Trophoblast cell (in vitro differentiated cells and primary cell): ENCODE data around the gene CAD.

ENCODE experiments used
- DNase-seq, 2 donors: peaks; one replicate each; pipeline ENCODE4 v3.0.0-alpha.2; 2016
- H2AFZ ChIP-seq: 2 replicates; pipeline ENCODE4 v1.6.1; 2013; ENCODE audit warnings: low read length, moderate library complexity, mild to moderate bottlenecking; ENCODE audit not compliant: insufficient read depth, poor library complexity
- H2AK5ac ChIP-seq: 2 replicates; pipeline ENCODE4 v1.6.1; 2013; ENCODE audit warnings: mild to moderate bottlenecking, low read length
- H2BK120ac ChIP-seq: 2 replicates; pipeline ENCODE4 v1.6.1; 2013; ENCODE audit warnings: low read length, mild to moderate bottlenecking, moderate library complexity; ENCODE audit not compliant: insufficient read depth, poor library complexity
- H2BK12ac ChIP-seq: 2 replicates; pipeline ENCODE4 v1.6.1; 2013; ENCODE audit warnings: mild to moderate bottlenecking, low read length, moderate library complexity
- H2BK5ac ChIP-seq: 2 replicates; pipeline ENCODE4 v1.6.1; 2013; ENCODE audit warnings: low read length, low read depth, moderate library complexity, mild to moderate bottlenecking; ENCODE audit not compliant: poor library complexity
- H3K14ac ChIP-seq: 2 replicates; pipeline ENCODE4 v1.6.1; 2013; ENCODE audit warnings: mild to moderate bottlenecking, low read length
- H3K18ac ChIP-seq: 2 replicates; pipeline ENCODE4 v1.6.1; 2013; ENCODE audit warnings: mild to moderate bottlenecking, low read length
- H3K23ac ChIP-seq: 2 replicates; pipeline ENCODE4 v1.6.1; 2013; ENCODE audit warnings: low read length
- H3K27ac ChIP-seq: 2 replicates; pipeline ENCODE4 v1.5.1; 2013; ENCODE audit warnings: low read depth, mild to moderate bottlenecking, inconsistent platforms, low read length, moderate library complexity
- H3K27me3 ChIP-seq: 2 replicates; pipeline ENCODE4 v1.6.1; 2013; ENCODE audit warnings: inconsistent platforms, mild to moderate bottlenecking, low read length, moderate library complexity; ENCODE audit not compliant: insufficient read depth
- H3K36me3 ChIP-seq, 2 experiments: 1 replicate in 1 of 2; 2 replicates in 1 of 2; pipeline ENCODE4 v1.6.1; 2013; ENCODE audit warnings: low read length in 2 of 2, mild to moderate bottlenecking in 2 of 2, moderate library complexity in 1 of 2; ENCODE audit not compliant: insufficient read depth in 2 of 2, control insufficient read depth in 1 of 2
- H3K4ac ChIP-seq: 2 replicates; pipeline ENCODE4 v1.6.1; 2013; ENCODE audit warnings: low read depth, mild to moderate bottlenecking, low read length, moderate library complexity
- H3K4me1 ChIP-seq, 2 experiments: 1 replicate in 1 of 2; 2 replicates in 1 of 2; pipeline ENCODE4 v1.6.1; 2013; ENCODE audit warnings: low read length in 2 of 2, mild to moderate bottlenecking in 2 of 2, moderate library complexity in 1 of 2; ENCODE audit not compliant: insufficient read depth in 2 of 2, control insufficient read depth in 1 of 2
- H3K4me2 ChIP-seq: 2 replicates; pipeline ENCODE4 v1.6.1; 2013; ENCODE audit warnings: inconsistent platforms, mild to moderate bottlenecking, low read length, moderate library complexity
- H3K4me3 ChIP-seq: 2 replicates; pipeline ENCODE4 v1.5.1; 2013; ENCODE audit warnings: mild to moderate bottlenecking, low read depth, low read length, inconsistent platforms
- H3K79me1 ChIP-seq: one replicate; pipeline ENCODE4 v1.6.1; 2013; ENCODE audit warnings: low read length
- H3K79me2 ChIP-seq: 2 replicates; pipeline ENCODE4 v1.6.1; 2013; ENCODE audit warnings: low read length, mild to moderate bottlenecking; ENCODE audit not compliant: control insufficient read depth, insufficient read depth, poor library complexity
- H3K9ac ChIP-seq: 2 replicates; pipeline ENCODE4 v1.6.1; 2013; ENCODE audit warnings: mild to moderate bottlenecking, low read length
- H3K9me3 ChIP-seq: 2 replicates; pipeline ENCODE4 v1.6.1; 2013; ENCODE audit warnings: low read depth, mild to moderate bottlenecking, control low read depth, inconsistent platforms, low read length; ENCODE audit not compliant: insufficient read depth
- H4K12ac ChIP-seq: 2 replicates; pipeline ENCODE4 v1.6.1; 2013; ENCODE audit warnings: low read depth, mild to moderate bottlenecking, low read length, moderate library complexity
- H4K8ac ChIP-seq: 2 replicates; pipeline ENCODE4 v1.6.1; 2013; ENCODE audit warnings: low read depth, mild to moderate bottlenecking, low read length, moderate library complexity
- H4K91ac ChIP-seq: one replicate; pipeline ENCODE4 v1.6.1; 2013; ENCODE audit warnings: low read depth, mild to moderate bottlenecking, low read length, moderate library complexity
- WGBS: extraction: QIAGEN DNeasy Blood & Tissue Kit; methylation state at CpG from one replicate; pipeline ENCODE4 v1.1.7; 2013; ENCODE audit warnings: missing lambda C conversion rate; ENCODE audit not compliant: insufficient read length, insufficient coverage; ENCODE audit errors: extremely low coverage; 5-methylcytosine and 5-hydroxymethylcytosine counted together

CAD gene

GRCh38 chr2:27179344-27180000 lies 37.7 kb upstream of the CAD start:
- Histone ChIP-seq H3K18ac (no peak overlapping the region), H2BK120ac (no peak overlapping the region), H3K23ac (no peak overlapping the region), H3K4me3 (no peak overlapping the region), H3K14ac (no peak overlapping the region), H2AFZ (no peak overlapping the region), H4K12ac (no peak overlapping the region), H3K36me3 (no peaks in the 10 kb centered on the region), H3K79me1 (no peaks in the 10 kb centered on the region), H4K91ac (no peak overlapping the region), H3K9ac (no peak overlapping the region), H2BK5ac (no peak overlapping the region), H3K4ac (no peak overlapping the region), H3K27me3 (no peaks in the 10 kb centered on the region), H3K9me3 (no peaks in the 10 kb centered on the region), H2BK12ac (no peak overlapping the region), H3K27ac (no peak overlapping the region), H3K4me2 (no peak overlapping the region), H3K4me1 (peaks cover 0 to 1% of the 10 kb centered on the region in 2 experiments), H2AK5ac (no peak overlapping the region), H4K8ac (no peak overlapping the region), H3K79me2 (no peaks in the 10 kb centered on the region)
- DNase-seq: no peak
- no CpG with 5 or more reads among the region's 3 CpGs for WGBS

DNA sequence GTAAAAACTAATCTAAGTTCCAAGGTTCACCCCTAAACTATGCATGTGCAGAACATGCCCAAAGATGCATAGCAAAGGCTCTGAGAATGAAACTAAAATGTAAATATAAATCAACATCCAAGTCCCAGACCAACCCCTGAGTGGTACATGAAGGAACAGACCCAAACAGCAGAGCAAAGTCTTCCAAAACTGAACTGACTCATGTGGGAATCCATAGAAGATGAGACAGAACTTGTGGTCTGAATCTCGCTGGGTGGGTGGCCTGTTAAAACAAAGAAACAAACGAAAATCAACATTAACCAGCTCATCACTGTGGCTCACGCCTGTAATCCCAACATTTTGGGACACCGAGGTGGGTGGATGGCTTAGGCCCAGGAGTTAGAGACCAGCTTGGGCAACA lies 34.8 kb upstream of the CAD start:
- no peak overlapping the region for H3K18ac ChIP-seq
- no peaks in the 10 kb centered on the region for H3K79me1 ChIP-seq

GRCh38 chr2:27184115-27184514 lies 33.1 kb upstream of the CAD start:
- Histone ChIP-seq H3K9me3 (no peaks in the 10 kb centered on the region), H3K18ac (no peak overlapping the region), H2AK5ac (no peak overlapping the region), H3K9ac (no peak overlapping the region), H3K4me3 (no peak overlapping the region), H3K36me3 (no peaks in the 10 kb centered on the region), H2BK5ac (no peak overlapping the region), H3K4me1 (peaks cover 0 to 4% of the 10 kb centered on the region in 2 experiments), H2BK120ac (no peak overlapping the region), H3K79me1 (no peaks in the 10 kb centered on the region), H3K27me3 (no peaks in the 10 kb centered on the region), H4K8ac (no peak overlapping the region), H4K91ac (peak overlapping the region; percentile 72), H3K4ac (no peak overlapping the region), H3K27ac (no peak overlapping the region), H2AFZ (no peak overlapping the region), H4K12ac (no peak overlapping the region), H3K14ac (no peak overlapping the region), H3K4me2 (no peak overlapping the region), H2BK12ac (no peak overlapping the region), H3K79me2 (no peaks in the 10 kb centered on the region), H3K23ac (no peak overlapping the region)
- peak; percentile 26 to 63 for DNase-seq
- no CpG with 5 or more reads among the region's 4 CpGs for WGBS

More for the DNA sequence above, 34.8 kb upstream of the CAD start:
- no peak overlapping the region for H3K4me3 ChIP-seq
- H3K23ac ChIP-seq: no peak overlapping the region
- H2BK120ac ChIP-seq: no peak overlapping the region
- H2AFZ ChIP-seq: no peak overlapping the region
- WGBS: no CpG with 5 or more reads among the region's 4 CpGs
- H4K91ac ChIP-seq: no peak overlapping the region
- no peak overlapping the region for H4K12ac ChIP-seq
- peaks cover 0 to 4% of the 10 kb centered on the region in 2 experiments for H3K4me1 ChIP-seq
- H4K8ac ChIP-seq: no peak overlapping the region
- H3K9ac ChIP-seq: no peak overlapping the region
- no peaks in the 10 kb centered on the region for H3K27me3 ChIP-seq
- H3K79me2 ChIP-seq: no peaks in the 10 kb centered on the region
- no peaks in the 10 kb centered on the region for H3K9me3 ChIP-seq
- H3K4me2 ChIP-seq: no peak overlapping the region
- no peak for DNase-seq
- no peaks in the 10 kb centered on the region for H3K36me3 ChIP-seq
- no peak overlapping the region for H2AK5ac ChIP-seq
- H2BK12ac ChIP-seq: no peak overlapping the region
- H2BK5ac ChIP-seq: no peak overlapping the region
- H3K14ac ChIP-seq: no peak overlapping the region
- H3K4ac ChIP-seq: no peak overlapping the region
- H3K27ac ChIP-seq: no peak overlapping the region

- Histone ChIP-seq H2BK5ac (no peak overlapping the region), H3K14ac (no peak overlapping the region), H2BK120ac (no peak overlapping the region), H4K12ac (no peak overlapping the region), H3K79me2 (no peaks in the 10 kb centered on the region), H3K27me3 (no peaks in the 10 kb centered on the region), H4K91ac (no peak overlapping the region), H2AK5ac (no peak overlapping the region), H3K4me1 (peaks cover 0 to 4% of the 10 kb centered on the region in 2 experiments), H3K23ac (no peak overlapping the region), H3K36me3 (no peaks in the 10 kb centered on the region), H2AFZ (no peak overlapping the region), H3K9ac (no peak overlapping the region), H3K9me3 (no peaks in the 10 kb centered on the region), H4K8ac (no peak overlapping the region), H3K4ac (no peak overlapping the region), H3K4me2 (no peak overlapping the region), H3K27ac (peak overlapping the region; percentile 34), H3K18ac (no peak overlapping the region), H2BK12ac (no peak overlapping the region), H3K4me3 (no peak overlapping the region), H3K79me1 (no peaks in the 10 kb centered on the region)
- DNase-seq: peak; percentile 92 to 97
- WGBS: no CpG with 5 or more reads among the region's 6 CpGs
Measured at GRCh38 chr2:27185331-27186026, 31.7 kb upstream of the CAD start.
